SK-N-SH (cell line): ENCODE data around the gene CCDC40. TPM values are rescaled to one million over a fixed set of nuclear protein-coding genes. Genes with fewer than 3 reads are reported as not detected.

Experiments
- CTCF ChIA-PET: fragments of 300-600, 350-600 bp; formaldehyde crosslinking; extraction: SDS; loops from one replicate; lab custom pipeline; 2021; lab: Yijun Ruan, JAX
- POLR2A ChIA-PET: fragments of 350-600 bp; sonication (Branson Sonifier 250); formaldehyde crosslinking; extraction: SDS; loops from one replicate; lab custom pipeline; 2020; ENCODE audit warnings: antibody characterized with exemption, inconsistent platforms; lab: Yijun Ruan, JAX
- DNase-seq: peaks from one replicate; pipeline ENCODE4 v3.0.0; 2012
- H2AFZ ChIP-seq: fragments of 200-600 bp; sonication (generic); 2 replicates; pipeline ENCODE4 v1.8.1; 2016; ENCODE audit warnings: antibody characterized with exemption, mild to moderate bottlenecking, low read depth
- H3F3A ChIP-seq: fragments of 200-600 bp; sonication (generic); replicated peaks from 2 replicates; pipeline ENCODE3; 2016; ENCODE audit warnings: antibody characterized with exemption, mild to moderate bottlenecking; ENCODE audit not compliant: insufficient read depth
- H3K27ac ChIP-seq, 2 experiments: fragments of 200-500 bp in 1 of 2; fragments of 200-600 bp in 1 of 2; sonication (Bioruptor generic) in 1 of 2; sonication (generic), shearing (Covaris generic) in 1 of 2; 2 replicates each; pipeline versions ENCODE4 v1.5.1 to v1.6.1; 2014 to 2016; ENCODE audit warnings: low read depth in 2 of 2, inconsistent platforms in 1 of 2, low read length in 1 of 2, mild to moderate bottlenecking in 1 of 2, mixed read lengths in 1 of 2
- H3K27me3 ChIP-seq: fragments of 200-600 bp; sonication (generic), shearing (Covaris generic); 2 replicates; pipeline ENCODE4 v1.6.1; 2016; ENCODE audit warnings: mixed run types; ENCODE audit not compliant: insufficient read depth
- H3K36me3 ChIP-seq, 2 experiments: fragments of 200-500 bp in 1 of 2; fragments of 200-600 bp in 1 of 2; sonication (Bioruptor generic) in 1 of 2; sonication (generic) in 1 of 2; replicated peaks in 1 of 2; 2 replicates each; pipeline versions ENCODE3 to v1.5.1; 2014 to 2016; ENCODE audit warnings: low read length in 1 of 2, mild to moderate bottlenecking in 1 of 2; ENCODE audit not compliant: insufficient read depth in 2 of 2, control insufficient read depth in 1 of 2
- H3K4me1 ChIP-seq, 2 experiments: fragments of 200-500 bp in 1 of 2; fragments of 200-600 bp in 1 of 2; sonication (Bioruptor generic) in 1 of 2; sonication (generic), shearing (Covaris generic) in 1 of 2; 2 replicates each; pipeline versions ENCODE4 v1.5.1 to v1.6.1; 2014 to 2016; ENCODE audit warnings: low read depth in 1 of 2, low read length in 1 of 2, mixed run types in 1 of 2; ENCODE audit not compliant: insufficient read depth in 2 of 2, control insufficient read depth in 1 of 2
- H3K4me2 ChIP-seq: fragments of 200-600 bp; sonication (generic), shearing (Covaris generic); 2 replicates; pipeline ENCODE4 v1.6.1; 2017; ENCODE audit warnings: mixed run types
- H3K4me3 ChIP-seq, 2 experiments: fragments of 200-500 bp in 1 of 2; fragments of 200-600 bp in 1 of 2; sonication (Bioruptor generic) in 1 of 2; sonication (generic), shearing (Covaris generic) in 1 of 2; 2 replicates each; pipeline versions ENCODE4 v1.5.1 to v1.8.1; 2014 to 2016; ENCODE audit warnings: low read depth in 2 of 2, inconsistent platforms in 1 of 2, low read length in 1 of 2, mild to moderate bottlenecking in 1 of 2, mixed read lengths in 1 of 2, moderate library complexity in 1 of 2
- H3K79me2 ChIP-seq: fragments of 200-600 bp; sonication (generic); 2 replicates; pipeline ENCODE4 v1.8.1; 2017; ENCODE audit warnings: mild to moderate bottlenecking; ENCODE audit not compliant: insufficient read depth
- H3K9ac ChIP-seq: fragments of 200-600 bp; sonication (generic); 2 replicates; pipeline ENCODE4 v1.6.1; 2017; ENCODE audit warnings: mixed run types
- H3K9me2 ChIP-seq: fragments of 200-600 bp; sonication (generic); 2 replicates; pipeline ENCODE4 v1.6.1; 2017; ENCODE audit warnings: mixed run types
- H3K9me3 ChIP-seq: fragments of 200-600 bp; sonication (generic); 2 replicates; pipeline ENCODE4 v1.6.1; 2017; ENCODE audit warnings: mixed run types, mild to moderate bottlenecking, moderate library complexity
- H4K20me1 ChIP-seq: fragments of 200-600 bp; sonication (generic); 2 replicates; pipeline ENCODE4 v1.6.1; 2017; ENCODE audit warnings: mild to moderate bottlenecking, mixed run types; ENCODE audit not compliant: insufficient read depth
- EP300 ChIP-seq, 2 experiments: IDR thresholded peaks; 2 replicates each; pipeline versions ENCODE4 v1.4.0 to v1.6.1; 2012; ENCODE audit warnings: borderline replicate concordance in 1 of 2, low read depth in 1 of 2, low read length in 1 of 2
- EZH2phosphoT487 ChIP-seq: fragments of 200-600 bp; sonication (generic); IDR thresholded peaks from 2 replicates; pipeline ENCODE4 v1.6.1; 2017; ENCODE audit warnings: low read depth, mixed run types, mild to moderate bottlenecking, antibody characterized with exemption, moderate library complexity, borderline replicate concordance
- FOSL2 ChIP-seq: IDR thresholded peaks from 2 replicates; pipeline ENCODE4 v1.4.0; 2012; ENCODE audit warnings: low read depth, mild to moderate bottlenecking, moderate library complexity, borderline replicate concordance
- FOXJ3 ChIP-seq: sonication (generic); formaldehyde crosslinking; IDR thresholded peaks from 2 replicates; pipeline ENCODE4 v1.5.1; 2020; ENCODE audit warnings: mild to moderate bottlenecking, missing genetic modification reagents
- JUND ChIP-seq: IDR thresholded peaks from 2 replicates; pipeline ENCODE4 v1.4.0; 2012
- POLR2AphosphoS5 ChIP-seq: IDR thresholded peaks from 2 replicates; pipeline ENCODE4 v1.6.1; 2012; ENCODE audit warnings: low read depth, low read length
- RCOR1 ChIP-seq: fragments of 150-350 bp; IDR thresholded peaks from 2 replicates; pipeline ENCODE4 v1.6.1; 2017; ENCODE audit warnings: antibody characterized with exemption, low read length
- RXRA ChIP-seq: IDR thresholded peaks from 2 replicates; pipeline ENCODE4 v1.4.0; 2012; ENCODE audit warnings: low read depth, mild to moderate bottlenecking, borderline replicate concordance
- TAF1 ChIP-seq: IDR thresholded peaks from 2 replicates; pipeline ENCODE4 v1.6.1; 2012; ENCODE audit warnings: low read depth, mild to moderate bottlenecking, low read length, moderate library complexity, borderline replicate concordance
- USF2 ChIP-seq: fragments of 150-350 bp; IDR thresholded peaks from 2 replicates; pipeline ENCODE4 v1.6.1; 2017; ENCODE audit warnings: antibody characterized with exemption, low read length, low read depth, borderline replicate concordance
- WGBS: methylation state at CpG from one replicate; pipeline ENCODE4 v1.1.6; 2017; ENCODE audit warnings: low lambda C conversion rate; 5-methylcytosine and 5-hydroxymethylcytosine counted together
- polyA plus RNA-seq, 3 experiments: library from polyadenylated mRNA; depleted of rRNA; stranded (reverse); fragments of >200 nt; gene quantifications; 2 replicates each; pipeline ENCODE4 v1.2.3, GENCODE V29; 2012

Gene CCDC40
- polyA plus RNA-seq, 1 of the 3 experiments (the other 2 are of a cell fraction) = 17.3 TPM

DNA sequence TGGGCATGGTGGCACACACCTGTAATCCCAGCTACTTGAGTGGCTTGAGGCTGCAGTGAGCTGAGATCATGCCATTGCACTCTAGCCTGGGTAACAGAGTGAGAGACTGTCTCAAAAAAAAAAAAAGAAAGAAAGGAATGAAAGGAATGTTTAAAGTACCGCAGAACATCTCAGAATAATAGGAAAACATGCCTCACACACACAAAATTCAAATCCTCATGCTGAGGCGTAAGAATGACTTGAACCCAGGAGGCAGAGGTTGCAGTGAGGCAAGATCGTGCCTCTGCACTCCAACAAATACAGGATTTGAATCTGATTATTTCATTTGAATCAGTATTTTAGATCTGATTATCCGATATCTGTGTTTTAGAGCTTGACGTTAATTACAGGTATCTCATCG lies 43.6 kb downstream of the CCDC40 start:
- 89% methylated on average over 6 of the region's 6 CpGs for WGBS
- Histone ChIP-seq H3F3A (no peaks in the 10 kb centered on the region), H3K4me2 (no peak overlapping the region), H3K9me3 (no peaks in the 10 kb centered on the region), H2AFZ (no peak overlapping the region), H3K4me1 (peaks cover 0 to 6% of the 10 kb centered on the region in 2 experiments; a peak in 1 of 4 replicates), H3K36me3 (no peaks in the 10 kb centered on the region), H4K20me1 (no peaks in the 10 kb centered on the region), H3K27me3 (no peaks in the 10 kb centered on the region), H3K79me2 (no peaks in the 10 kb centered on the region), H3K27ac (no peak overlapping the region), H3K4me3 (no peak overlapping the region), H3K9ac (no peak overlapping the region), H3K9me2 (no peaks in the 10 kb centered on the region)
- TF ChIP-seq EZH2phosphoT487 (no peak), RXRA (no peak), JUND (no peak), FOSL2 (no peak), RCOR1 (no peak)
- no peak for DNase-seq
- POLR2A ChIA-PET = no interaction called here
- CTCF ChIA-PET = interaction anchor here (0.7 to 4.7 kb wide), 3 partner anchors 21 to 334 kb away, joined by 3 to 36 read pairs (median 19); partner anchors contain the start of genes ENDOV and GAA

GRCh38 chr17:80081596-80081995 lies 45.2 kb downstream of the CCDC40 start:
- no peak for DNase-seq
- ChIA-PET POLR2A (no interaction called here), CTCF (interaction anchor here (0.7 to 4.7 kb wide), 37 partner anchors 9 to 373 kb away, joined by 3 to 86 read pairs (median 7); partner anchors contain the start of genes ENDOV and GAA)
- H3K9ac ChIP-seq = no peak overlapping the region
- no peak overlapping the region for H3K27ac ChIP-seq
- no peaks in the 10 kb centered on the region for H3F3A ChIP-seq
- no peaks in the 10 kb centered on the region for H3K27me3 ChIP-seq
- no peaks in the 10 kb centered on the region for H3K36me3 ChIP-seq
- 85% methylated on average over 13 of the region's 14 CpGs for WGBS
- H3K4me2 ChIP-seq = no peak overlapping the region
- peaks cover 0 to 6% of the 10 kb centered on the region in 2 experiments; a peak in 1 of 4 replicates for H3K4me1 ChIP-seq
- no peaks in the 10 kb centered on the region for H4K20me1 ChIP-seq
- H3K4me3 ChIP-seq = no peak overlapping the region
- no peak for TF ChIP-seq EP300 (IDR thresholded peaks at IDR 0.05; ENCODE audit: borderline replicate concordance in 1 of 2, low read depth in 1 of 2, low read length in 1 of 2)
- TF ChIP-seq USF2 = no peak
- TF ChIP-seq TAF1 = no peak
- no peak for TF ChIP-seq FOXJ3 (CRISPR knock-in tag)
- no peak for TF ChIP-seq RXRA
- no peak for TF ChIP-seq POLR2AphosphoS5
- no peaks in the 10 kb centered on the region for H3K9me3 ChIP-seq
- no peaks in the 10 kb centered on the region for H3K9me2 ChIP-seq
- no peak overlapping the region for H2AFZ ChIP-seq
- H3K79me2 ChIP-seq = no peaks in the 10 kb centered on the region
